ENCODE data around the gene PIK3R6. TPM values are rescaled to one million over a fixed set of nuclear protein-coding genes. Genes with fewer than 3 reads are reported as not detected.

PIK3R6 gene
- total RNA-seq, 4 donors from 2014 or later = 0.56 to 3.5 (median 1.5) TPM

DNA sequence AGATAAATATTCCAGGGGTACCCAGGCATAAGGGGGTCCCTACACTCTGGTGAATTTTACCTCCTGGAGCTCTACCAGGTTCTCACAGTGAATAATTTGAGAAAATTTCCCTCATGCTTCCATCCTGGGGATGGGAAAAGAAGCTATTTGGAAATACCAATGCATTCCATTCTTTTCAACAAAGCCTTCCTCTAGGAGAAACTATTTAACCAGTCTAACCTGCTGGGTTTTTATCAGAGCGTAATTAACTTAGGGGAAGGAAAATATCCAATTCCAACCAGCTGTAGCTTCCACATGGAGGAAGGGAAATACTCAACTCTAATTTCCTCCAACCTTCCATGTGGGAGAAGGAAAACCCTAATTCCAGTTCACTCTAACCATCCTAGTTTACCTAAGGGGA is 85.3 kb downstream of the PIK3R6 start:
- TF ChIP-seq, protein P1, sequence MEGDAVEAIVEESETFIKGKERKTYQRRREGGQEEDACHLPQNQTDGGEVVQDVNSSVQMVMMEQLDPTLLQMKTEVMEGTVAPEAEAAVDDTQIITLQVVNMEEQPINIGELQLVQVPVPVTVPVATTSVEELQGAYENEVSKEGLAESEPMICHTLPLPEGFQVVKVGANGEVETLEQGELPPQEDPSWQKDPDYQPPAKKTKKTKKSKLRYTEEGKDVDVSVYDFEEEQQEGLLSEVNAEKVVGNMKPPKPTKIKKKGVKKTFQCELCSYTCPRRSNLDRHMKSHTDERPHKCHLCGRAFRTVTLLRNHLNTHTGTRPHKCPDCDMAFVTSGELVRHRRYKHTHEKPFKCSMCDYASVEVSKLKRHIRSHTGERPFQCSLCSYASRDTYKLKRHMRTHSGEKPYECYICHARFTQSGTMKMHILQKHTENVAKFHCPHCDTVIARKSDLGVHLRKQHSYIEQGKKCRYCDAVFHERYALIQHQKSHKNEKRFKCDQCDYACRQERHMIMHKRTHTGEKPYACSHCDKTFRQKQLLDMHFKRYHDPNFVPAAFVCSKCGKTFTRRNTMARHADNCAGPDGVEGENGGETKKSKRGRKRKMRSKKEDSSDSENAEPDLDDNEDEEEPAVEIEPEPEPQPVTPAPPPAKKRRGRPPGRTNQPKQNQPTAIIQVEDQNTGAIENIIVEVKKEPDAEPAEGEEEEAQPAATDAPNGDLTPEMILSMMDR (IDR thresholded peaks at IDR 0.05) = no peak
- DNase-seq (ENCODE audit: low spot score) (no peak), ATAC-seq (ENCODE audit: low FRiP score) (no peak)

DNA sequence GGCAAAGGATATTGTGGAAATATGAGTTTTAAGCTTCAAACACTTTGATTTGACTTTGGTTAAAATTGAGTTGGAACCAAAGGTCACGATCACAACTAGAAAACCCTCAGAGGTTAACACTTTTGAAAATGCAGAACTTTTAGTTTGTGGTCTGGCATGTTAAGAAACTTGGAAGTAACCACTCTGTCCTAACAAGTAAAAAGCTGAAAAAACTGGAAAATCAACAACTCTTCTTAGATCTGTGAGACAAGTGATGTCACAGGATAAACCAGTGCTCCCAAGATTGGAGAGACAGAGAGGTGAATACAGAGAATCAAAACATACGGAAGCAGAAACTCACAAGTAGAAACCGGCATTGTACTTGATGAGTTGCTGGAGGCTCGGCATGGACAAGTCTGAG is 85.7 kb downstream of the PIK3R6 start:
- no peak for ATAC-seq (ENCODE audit: low FRiP score)
- no peak for DNase-seq (ENCODE audit: low spot score)
- TF ChIP-seq, protein P1 (IDR thresholded peaks at IDR 0.05) = no peak

DNA sequence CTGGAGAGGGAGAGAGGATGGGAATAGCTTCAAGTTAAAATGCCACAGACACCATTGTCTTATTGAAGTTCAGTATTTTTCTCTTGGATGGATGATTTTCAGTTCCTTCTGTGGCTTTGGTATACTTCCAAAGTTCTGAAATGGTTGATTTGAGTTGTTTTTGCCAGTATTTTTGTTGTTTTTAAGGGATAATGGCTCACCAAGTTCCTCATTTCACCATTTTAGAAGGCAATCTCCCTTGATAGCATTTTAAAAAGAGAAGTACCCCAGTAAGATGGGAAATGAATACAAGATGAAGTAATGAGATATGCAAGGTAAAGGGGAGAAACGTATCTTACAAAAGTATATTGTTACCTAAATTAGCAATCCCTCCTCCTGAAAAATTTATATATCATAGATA is 90.6 kb downstream of the PIK3R6 start:
- ATAC-seq (ENCODE audit: low FRiP score) (no peak), DNase-seq (ENCODE audit: low spot score) (no peak)
- TF ChIP-seq, protein P1 (IDR thresholded peaks at IDR 0.05) = no peak

DNA sequence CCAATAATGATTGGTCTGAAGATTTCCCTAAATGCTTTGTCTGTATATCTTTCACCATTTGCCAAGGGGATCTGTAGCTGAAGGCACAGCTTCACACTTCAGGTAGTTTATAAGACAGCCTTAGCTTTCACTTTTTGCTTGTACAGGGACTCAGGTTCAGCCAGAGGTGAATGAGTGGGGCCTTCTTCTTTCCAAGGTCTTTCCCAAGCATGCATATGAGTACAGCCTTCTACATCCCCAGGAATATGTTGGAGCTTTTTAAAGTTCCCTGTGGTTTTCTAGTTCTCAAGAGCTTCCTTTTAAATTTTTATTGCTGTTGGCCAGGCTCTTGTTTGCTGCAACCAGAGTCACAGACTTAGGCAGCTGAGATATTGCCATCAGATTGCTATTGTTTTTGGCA is 91.2 kb downstream of the PIK3R6 start:
- no peak for ATAC-seq (ENCODE audit: low FRiP score)
- no peak for DNase-seq (ENCODE audit: low spot score)
- TF ChIP-seq, protein P1 (IDR thresholded peaks at IDR 0.05) = no peak

DNA sequence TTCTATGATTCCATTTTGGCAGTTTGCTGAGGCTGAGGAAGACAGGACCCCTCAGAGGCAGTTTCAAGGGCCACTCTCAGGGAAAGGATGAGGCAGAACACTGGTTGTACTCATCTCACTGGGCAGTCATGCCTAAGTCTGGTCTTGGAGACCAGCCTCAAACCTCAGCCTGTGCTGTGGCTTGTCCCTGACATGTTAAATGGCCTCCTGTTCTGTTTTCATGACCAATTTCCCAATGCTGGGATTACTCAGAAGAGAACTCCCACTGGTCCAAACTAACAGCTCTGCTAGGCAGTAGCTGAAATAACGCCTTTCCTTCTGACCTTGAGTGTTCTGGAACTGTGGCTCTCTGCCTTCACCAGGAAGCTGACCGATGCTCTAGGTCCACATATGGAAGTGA is 100.7 kb downstream of the PIK3R6 start:
- ATAC-seq (ENCODE audit: low FRiP score) = no peak
- TF ChIP-seq, protein P1 (IDR thresholded peaks at IDR 0.05) = no peak
- no peak for DNase-seq (ENCODE audit: low spot score)

DNA sequence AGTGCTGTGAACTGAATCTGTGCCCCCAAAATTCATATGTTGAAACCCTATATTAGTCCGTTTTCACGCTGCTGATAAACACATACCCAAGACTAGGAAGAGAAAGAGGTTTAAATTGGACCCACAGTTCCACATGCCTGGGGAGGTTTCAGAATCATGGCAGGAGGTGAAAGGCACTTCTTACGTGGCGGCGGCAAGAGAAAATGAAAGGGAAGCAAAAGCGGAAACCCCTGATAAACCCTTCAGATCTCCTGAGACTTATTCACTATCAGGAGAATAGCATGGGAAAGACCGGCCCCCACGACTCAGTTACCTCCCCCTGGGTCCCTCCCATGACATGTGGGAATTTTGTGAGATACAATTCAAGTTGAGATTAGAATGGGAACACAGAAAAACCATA is 105.5 kb downstream of the PIK3R6 start:
- no peak for DNase-seq (ENCODE audit: low spot score)
- no peak for ATAC-seq (ENCODE audit: low FRiP score)
- TF ChIP-seq, protein P1 (IDR thresholded peaks at IDR 0.05) = no peak

DNA sequence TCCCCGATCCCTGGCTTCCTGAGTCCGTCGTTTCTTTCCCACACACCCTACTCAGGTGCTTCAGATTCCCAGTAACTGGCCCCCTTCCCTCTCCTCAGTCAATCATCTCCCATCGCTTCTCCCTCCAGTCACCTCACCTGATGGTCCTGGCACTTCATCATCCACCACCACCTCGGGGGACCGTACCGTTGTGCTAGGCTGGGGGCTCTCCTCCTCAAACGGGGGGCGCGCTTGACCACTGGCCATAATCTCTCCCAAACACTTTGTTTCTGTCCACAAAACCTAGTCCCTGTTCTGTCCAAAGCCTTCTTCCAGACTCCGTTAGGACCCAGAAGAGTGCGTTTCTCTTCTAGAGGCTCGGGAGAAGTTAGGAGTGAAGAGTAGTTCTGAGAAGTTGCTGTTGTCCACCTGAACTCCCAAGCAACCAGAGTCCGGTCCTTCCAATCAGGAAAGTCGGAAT is 109.3 kb downstream of the PIK3R6 start, which contains the start of gene SPDYE4:
SPDYE4 (minus strand) TSS at position 410 of the 460 bp plus-strand sequence; CDS start at position 246, 164 bp downstream.
- DNase-seq (ENCODE audit: low spot score) = no peak

More for the DNA sequence above, 109.3 kb downstream of the PIK3R6 start, which contains the start of gene SPDYE4:
- no peak for ATAC-seq (ENCODE audit: low FRiP score)
- TF ChIP-seq, protein P1 (IDR thresholded peaks at IDR 0.05) = no peak
